ENCODE data around the gene PDE7B. TPM values are rescaled to one million over a fixed set of nuclear protein-coding genes. Genes with fewer than 3 reads are reported as not detected.

The PDE7B gene
- total and polyA plus RNA-seq, 2 of the 13 experiments (the other 11 are each of a cell fraction or from before 2014, with no cell fraction given): not detected

DNA sequence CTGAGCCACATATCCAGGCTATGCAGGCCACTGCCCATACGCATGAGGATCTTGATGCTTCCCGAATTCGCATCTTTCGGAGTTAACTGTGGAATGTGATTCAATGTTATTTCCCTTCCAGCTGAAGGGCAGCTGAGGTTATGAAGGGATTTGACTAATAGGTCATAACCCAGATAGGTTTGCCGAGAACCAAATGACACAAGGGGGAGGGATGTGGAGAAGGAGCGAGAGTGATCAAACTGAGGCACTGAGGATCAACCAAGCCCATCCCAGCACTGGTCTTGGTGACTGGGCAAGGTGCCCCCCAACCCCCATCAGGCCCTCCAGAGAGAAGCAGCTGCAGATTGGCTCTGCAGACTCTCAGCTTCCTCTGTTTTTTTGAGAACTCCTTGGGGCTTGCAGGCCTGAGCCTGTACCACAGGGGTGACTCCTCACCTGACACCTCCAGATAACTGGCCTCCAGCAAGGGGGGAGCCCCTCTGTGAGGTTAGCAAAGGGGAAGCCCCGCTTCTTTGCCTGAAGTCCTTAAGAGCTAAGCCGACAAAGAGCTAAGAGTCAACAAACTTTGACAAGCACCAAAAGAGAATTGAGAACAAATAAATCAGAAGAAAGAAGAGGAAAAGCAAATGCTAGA lies 185.9 kb downstream of the PDE7B start (continued):
- TF ChIP-seq, protein P1, sequence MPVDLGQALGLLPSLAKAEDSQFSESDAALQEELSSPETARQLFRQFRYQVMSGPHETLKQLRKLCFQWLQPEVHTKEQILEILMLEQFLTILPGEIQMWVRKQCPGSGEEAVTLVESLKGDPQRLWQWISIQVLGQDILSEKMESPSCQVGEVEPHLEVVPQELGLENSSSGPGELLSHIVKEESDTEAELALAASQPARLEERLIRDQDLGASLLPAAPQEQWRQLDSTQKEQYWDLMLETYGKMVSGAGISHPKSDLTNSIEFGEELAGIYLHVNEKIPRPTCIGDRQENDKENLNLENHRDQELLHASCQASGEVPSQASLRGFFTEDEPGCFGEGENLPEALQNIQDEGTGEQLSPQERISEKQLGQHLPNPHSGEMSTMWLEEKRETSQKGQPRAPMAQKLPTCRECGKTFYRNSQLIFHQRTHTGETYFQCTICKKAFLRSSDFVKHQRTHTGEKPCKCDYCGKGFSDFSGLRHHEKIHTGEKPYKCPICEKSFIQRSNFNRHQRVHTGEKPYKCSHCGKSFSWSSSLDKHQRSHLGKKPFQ (CRISPR knock-in tag; IDR thresholded peaks at IDR 0.05; ENCODE audit: insufficient replicate concordance): no peak
- TF ChIP-seq, protein P2, sequence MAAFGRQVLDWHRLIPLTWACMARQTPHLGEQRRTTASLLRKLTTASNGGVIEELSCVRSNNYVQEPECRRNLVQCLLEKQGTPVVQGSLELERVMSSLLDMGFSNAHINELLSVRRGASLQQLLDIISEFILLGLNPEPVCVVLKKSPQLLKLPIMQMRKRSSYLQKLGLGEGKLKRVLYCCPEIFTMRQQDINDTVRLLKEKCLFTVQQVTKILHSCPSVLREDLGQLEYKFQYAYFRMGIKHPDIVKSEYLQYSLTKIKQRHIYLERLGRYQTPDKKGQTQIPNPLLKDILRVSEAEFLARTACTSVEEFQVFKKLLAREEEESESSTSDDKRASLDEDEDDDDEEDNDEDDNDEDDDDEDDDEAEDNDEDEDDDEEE (CRISPR knock-in tag; IDR thresholded peaks at IDR 0.05): no peak
- TF ChIP-seq, protein P3, sequence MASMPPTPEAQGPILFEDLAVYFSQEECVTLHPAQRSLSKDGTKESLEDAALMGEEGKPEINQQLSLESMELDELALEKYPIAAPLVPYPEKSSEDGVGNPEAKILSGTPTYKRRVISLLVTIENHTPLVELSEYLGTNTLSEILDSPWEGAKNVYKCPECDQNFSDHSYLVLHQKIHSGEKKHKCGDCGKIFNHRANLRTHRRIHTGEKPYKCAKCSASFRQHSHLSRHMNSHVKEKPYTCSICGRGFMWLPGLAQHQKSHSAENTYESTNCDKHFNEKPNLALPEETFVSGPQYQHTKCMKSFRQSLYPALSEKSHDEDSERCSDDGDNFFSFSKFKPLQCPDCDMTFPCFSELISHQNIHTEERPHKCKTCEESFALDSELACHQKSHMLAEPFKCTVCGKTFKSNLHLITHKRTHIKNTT (CRISPR knock-in tag; IDR thresholded peaks at IDR 0.05): no peak
- TF ChIP-seq ZNF12 (CRISPR knock-in tag; IDR thresholded peaks at IDR 0.05): no peak

DNA sequence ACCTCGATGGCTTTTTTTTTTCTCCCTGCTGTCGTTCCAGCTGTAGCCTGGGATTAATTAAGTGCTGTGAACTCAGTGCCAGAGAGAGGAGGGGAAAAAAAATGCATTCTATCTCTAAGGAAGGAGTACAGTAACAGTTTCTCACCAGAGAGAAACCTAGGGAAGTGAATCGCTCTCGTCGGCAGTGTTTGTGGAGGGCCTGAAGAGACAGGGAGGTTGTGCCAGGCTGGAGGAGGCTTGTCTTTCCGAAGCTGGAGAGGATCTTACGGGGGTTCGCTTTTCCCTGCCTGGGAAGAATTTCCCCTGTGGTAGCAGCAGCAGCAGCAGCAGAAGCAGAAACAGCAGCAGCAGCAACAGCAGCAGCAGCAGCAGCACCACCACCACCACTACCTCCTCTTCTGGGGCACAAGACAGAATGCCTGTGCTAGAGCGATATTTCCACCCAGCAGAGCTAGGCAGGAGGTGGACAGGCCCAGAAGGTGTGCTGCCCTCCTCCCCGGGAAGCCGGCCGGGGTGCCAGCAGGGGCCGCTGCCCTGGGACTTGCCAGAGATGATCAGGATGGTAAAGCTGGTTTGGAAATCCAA lies 186.5 kb downstream of the PDE7B start:
- no peak for TF ChIP-seq SMARCC2 (IDR thresholded peaks at IDR 0.05)
- TF ChIP-seq, protein P4, sequence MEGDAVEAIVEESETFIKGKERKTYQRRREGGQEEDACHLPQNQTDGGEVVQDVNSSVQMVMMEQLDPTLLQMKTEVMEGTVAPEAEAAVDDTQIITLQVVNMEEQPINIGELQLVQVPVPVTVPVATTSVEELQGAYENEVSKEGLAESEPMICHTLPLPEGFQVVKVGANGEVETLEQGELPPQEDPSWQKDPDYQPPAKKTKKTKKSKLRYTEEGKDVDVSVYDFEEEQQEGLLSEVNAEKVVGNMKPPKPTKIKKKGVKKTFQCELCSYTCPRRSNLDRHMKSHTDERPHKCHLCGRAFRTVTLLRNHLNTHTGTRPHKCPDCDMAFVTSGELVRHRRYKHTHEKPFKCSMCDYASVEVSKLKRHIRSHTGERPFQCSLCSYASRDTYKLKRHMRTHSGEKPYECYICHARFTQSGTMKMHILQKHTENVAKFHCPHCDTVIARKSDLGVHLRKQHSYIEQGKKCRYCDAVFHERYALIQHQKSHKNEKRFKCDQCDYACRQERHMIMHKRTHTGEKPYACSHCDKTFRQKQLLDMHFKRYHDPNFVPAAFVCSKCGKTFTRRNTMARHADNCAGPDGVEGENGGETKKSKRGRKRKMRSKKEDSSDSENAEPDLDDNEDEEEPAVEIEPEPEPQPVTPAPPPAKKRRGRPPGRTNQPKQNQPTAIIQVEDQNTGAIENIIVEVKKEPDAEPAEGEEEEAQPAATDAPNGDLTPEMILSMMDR (CRISPR knock-in tag; IDR thresholded peaks at IDR 0.05): peak; percentile 18
- TF ChIP-seq, protein P5, sequence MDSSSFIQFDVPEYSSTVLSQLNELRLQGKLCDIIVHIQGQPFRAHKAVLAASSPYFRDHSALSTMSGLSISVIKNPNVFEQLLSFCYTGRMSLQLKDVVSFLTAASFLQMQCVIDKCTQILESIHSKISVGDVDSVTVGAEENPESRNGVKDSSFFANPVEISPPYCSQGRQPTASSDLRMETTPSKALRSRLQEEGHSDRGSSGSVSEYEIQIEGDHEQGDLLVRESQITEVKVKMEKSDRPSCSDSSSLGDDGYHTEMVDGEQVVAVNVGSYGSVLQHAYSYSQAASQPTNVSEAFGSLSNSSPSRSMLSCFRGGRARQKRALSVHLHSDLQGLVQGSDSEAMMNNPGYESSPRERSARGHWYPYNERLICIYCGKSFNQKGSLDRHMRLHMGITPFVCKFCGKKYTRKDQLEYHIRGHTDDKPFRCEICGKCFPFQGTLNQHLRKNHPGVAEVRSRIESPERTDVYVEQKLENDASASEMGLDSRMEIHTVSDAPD (CRISPR knock-in tag; IDR thresholded peaks at IDR 0.05): no peak
- Histone ChIP-seq H4K20me1 (ENCODE audit: insufficient read depth, low read length) (no peaks in the 10 kb centered on the region), H3K9me3 (ENCODE audit: low read length) (no peaks in the 10 kb centered on the region), H3K4me3 (replicated peaks in 1 of 3; ENCODE audit: insufficient read depth in 1 of 3, low read depth in 2 of 3, low read length in 3 of 3) (no peak overlapping the region), H3K4me2 (ENCODE audit: low read depth, low read length) (no peak overlapping the region), H3K27me3 (ENCODE audit: control insufficient read depth in 1 of 2, insufficient read depth in 2 of 2, low read length in 2 of 2) (peaks cover 0 to 5% of the 10 kb centered on the region in 2 experiments; a peak in 2 of 5 replicates), H3K4me1 (ENCODE audit: insufficient read depth, low read length) (no peaks in the 10 kb centered on the region), H3K79me2 (ENCODE audit: insufficient read depth, low read length) (no peaks in the 10 kb centered on the region), H2AFZ (ENCODE audit: low read length) (no peak overlapping the region), H3K9ac (ENCODE audit: insufficient read depth, low read depth, low read length) (no peak overlapping the region), H3K36me3 (replicated peaks in 1 of 2; ENCODE audit: control insufficient read depth in 1 of 2, insufficient read depth in 2 of 2, low read length in 2 of 2) (no peaks in the 10 kb centered on the region), H3K27ac (ENCODE audit: extremely low read length, insufficient read depth, low read length) (no peak overlapping the region)
- FAIRE-seq (no peak), DNase-seq (ENCODE audit: low spot score) (no peak), ATAC-seq (peak; percentile 80)
- 36% methylated on average over 13 of the region's 13 CpGs for WGBS (ENCODE audit: low lambda C conversion rate)
- CTCF ChIA-PET (ENCODE audit: low intra/inter-chr PET ratio, low total read pairs): no interaction called here
- in situ Hi-C loops (cut with HindIII; ENCODE audit: extremely low pct_ligation_motif_present, low pct_unique_long_range_greater_than_20kb): no loop called here
- BruUV-seq (replicated peaks): no TSS peak
- intact Hi-C loops (cut with micrococcal nuclease; ENCODE audit: unreplicated experiment): no loop called here
- POLR2A ChIA-PET: no interaction called here
